ENCODE data around the gene ADGRL3.

DNA sequence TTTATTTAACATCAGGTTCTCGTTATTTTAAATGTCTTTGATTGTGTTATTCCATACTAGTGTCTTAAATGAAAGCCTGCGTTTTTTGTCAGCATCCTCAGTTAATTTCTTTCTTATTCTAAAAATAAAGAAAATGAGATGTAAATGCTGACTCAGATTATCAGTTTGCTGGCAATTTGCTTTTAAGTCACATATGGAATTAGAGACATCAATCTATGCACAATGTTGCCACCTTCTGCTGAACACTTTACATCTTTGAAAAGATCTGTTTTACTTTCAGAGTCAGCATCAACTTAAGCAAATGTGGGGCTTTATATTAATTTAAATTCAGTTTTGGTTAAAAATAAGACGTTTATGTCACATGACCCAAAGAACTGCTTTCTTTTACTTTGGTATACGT lies 99.2 kb downstream of the ADGRL3 start:
- TF ChIP-seq ZFP30 (CRISPR knock-in tag; IDR thresholded peaks at IDR 0.05) (no peak), ZFP3 (CRISPR knock-in tag; IDR thresholded peaks at IDR 0.05) (no peak), CSDC2 (CRISPR knock-in tag; IDR thresholded peaks at IDR 0.05) (no peak), TOX (CRISPR knock-in tag; IDR thresholded peaks at IDR 0.05; ENCODE audit: borderline replicate concordance) (no peak), ZNF8 (CRISPR knock-in tag; IDR thresholded peaks at IDR 0.05) (no peak), ARNTL (CRISPR knock-in tag; IDR thresholded peaks at IDR 0.05; ENCODE audit: borderline replicate concordance, low read depth) (no peak), ZNF70 (CRISPR knock-in tag; IDR thresholded peaks at IDR 0.05) (no peak), PPARA (CRISPR knock-in tag; IDR thresholded peaks at IDR 0.05; ENCODE audit: borderline replicate concordance) (no peak), BACH2 (CRISPR knock-in tag; IDR thresholded peaks at IDR 0.05; ENCODE audit: borderline replicate concordance) (no peak)
- TF ChIP-seq, protein P1, sequence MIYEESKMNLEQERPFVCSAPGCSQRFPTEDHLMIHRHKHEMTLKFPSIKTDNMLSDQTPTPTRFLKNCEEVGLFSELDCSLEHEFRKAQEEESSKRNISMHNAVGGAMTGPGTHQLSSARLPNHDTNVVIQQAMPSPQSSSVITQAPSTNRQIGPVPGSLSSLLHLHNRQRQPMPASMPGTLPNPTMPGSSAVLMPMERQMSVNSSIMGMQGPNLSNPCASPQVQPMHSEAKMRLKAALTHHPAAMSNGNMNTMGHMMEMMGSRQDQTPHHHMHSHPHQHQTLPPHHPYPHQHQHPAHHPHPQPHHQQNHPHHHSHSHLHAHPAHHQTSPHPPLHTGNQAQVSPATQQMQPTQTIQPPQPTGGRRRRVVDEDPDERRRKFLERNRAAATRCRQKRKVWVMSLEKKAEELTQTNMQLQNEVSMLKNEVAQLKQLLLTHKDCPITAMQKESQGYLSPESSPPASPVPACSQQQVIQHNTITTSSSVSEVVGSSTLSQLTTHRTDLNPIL (CRISPR knock-in tag; IDR thresholded peaks at IDR 0.05; ENCODE audit: low read depth): no peak
- TF ChIP-seq, protein P2, sequence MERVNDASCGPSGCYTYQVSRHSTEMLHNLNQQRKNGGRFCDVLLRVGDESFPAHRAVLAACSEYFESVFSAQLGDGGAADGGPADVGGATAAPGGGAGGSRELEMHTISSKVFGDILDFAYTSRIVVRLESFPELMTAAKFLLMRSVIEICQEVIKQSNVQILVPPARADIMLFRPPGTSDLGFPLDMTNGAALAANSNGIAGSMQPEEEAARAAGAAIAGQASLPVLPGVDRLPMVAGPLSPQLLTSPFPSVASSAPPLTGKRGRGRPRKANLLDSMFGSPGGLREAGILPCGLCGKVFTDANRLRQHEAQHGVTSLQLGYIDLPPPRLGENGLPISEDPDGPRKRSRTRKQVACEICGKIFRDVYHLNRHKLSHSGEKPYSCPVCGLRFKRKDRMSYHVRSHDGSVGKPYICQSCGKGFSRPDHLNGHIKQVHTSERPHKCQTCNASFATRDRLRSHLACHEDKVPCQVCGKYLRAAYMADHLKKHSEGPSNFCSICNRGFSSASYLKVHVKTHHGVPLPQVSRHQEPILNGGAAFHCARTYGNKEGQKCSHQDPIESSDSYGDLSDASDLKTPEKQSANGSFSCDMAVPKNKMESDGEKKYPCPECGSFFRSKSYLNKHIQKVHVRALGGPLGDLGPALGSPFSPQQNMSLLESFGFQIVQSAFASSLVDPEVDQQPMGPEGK (CRISPR knock-in tag; IDR thresholded peaks at IDR 0.05; ENCODE audit: borderline replicate concordance): no peak
- TF ChIP-seq, protein P3, sequence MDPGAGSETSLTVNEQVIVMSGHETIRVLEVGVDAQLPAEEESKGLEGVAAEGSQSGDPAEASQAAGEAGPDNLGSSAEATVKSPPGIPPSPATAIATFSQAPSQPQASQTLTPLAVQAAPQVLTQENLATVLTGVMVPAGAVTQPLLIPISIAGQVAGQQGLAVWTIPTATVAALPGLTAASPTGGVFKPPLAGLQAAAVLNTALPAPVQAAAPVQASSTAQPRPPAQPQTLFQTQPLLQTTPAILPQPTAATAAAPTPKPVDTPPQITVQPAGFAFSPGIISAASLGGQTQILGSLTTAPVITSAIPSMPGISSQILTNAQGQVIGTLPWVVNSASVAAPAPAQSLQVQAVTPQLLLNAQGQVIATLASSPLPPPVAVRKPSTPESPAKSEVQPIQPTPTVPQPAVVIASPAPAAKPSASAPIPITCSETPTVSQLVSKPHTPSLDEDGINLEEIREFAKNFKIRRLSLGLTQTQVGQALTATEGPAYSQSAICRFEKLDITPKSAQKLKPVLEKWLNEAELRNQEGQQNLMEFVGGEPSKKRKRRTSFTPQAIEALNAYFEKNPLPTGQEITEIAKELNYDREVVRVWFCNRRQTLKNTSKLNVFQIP (CRISPR knock-in tag; IDR thresholded peaks at IDR 0.05; ENCODE audit: borderline replicate concordance, low read depth): no peak
